T47D (cell line): ENCODE data around the gene PARD3.

ENCODE experiments used
- DNase-seq, 2 experiments: peaks; one replicate each; pipeline versions ENCODE4 v3.0.0 to v3.0.0-alpha.2; 2011 to 2012; ENCODE audit warnings: low read depth in 1 of 2, low spot score in 1 of 2
- JUND ChIP-seq: IDR thresholded peaks from 2 replicates; pipeline ENCODE4 v1.6.1; 2012; ENCODE audit warnings: low read depth
- in situ Hi-C: cut with HindIII; loops from 2 replicates; pipeline ENCODE4 v1.10.0; 2016; ENCODE audit warnings: low sequenced_read_pairs, low pct_unique_long_range_greater_than_20kb

Gene PARD3

GRCh38 chr10:34524369-34525091 lies 290.6 kb downstream of the PARD3 start:
- no peak for DNase-seq
- no peak for TF ChIP-seq JUND
- in situ Hi-C loops = no loop called here

GRCh38 chr10:34523017-34523767 lies 291.9 kb downstream of the PARD3 start:
- TF ChIP-seq JUND = no peak
- in situ Hi-C loops = no loop called here
- DNase-seq = no peak

- TF ChIP-seq JUND = no peak
- in situ Hi-C loops = no loop called here
- peak in 1 of 2 experiments; percentile 48 for DNase-seq
These were observed 292.6 kb downstream of the PARD3 start for GRCh38 chr10:34522546-34522945.

GRCh38 chr10:34520510-34520909 lies 294.6 kb downstream of the PARD3 start:
- TF ChIP-seq JUND = no peak
- in situ Hi-C loops = no loop called here
- no peak for DNase-seq

- peak in 1 of 2 experiments; percentile 52 for DNase-seq
- in situ Hi-C loops = no loop called here
- no peak for TF ChIP-seq JUND
These were observed 295.0 kb downstream of the PARD3 start for GRCh38 chr10:34520084-34520483.

GRCh38 chr10:34514290-34514689 lies 300.8 kb downstream of the PARD3 start:
- no peak for DNase-seq
- TF ChIP-seq JUND = no peak
- in situ Hi-C loops = no loop called here

GRCh38 chr10:34513636-34514035 lies 301.5 kb downstream of the PARD3 start:
- in situ Hi-C loops = no loop called here
- TF ChIP-seq JUND = no peak
- no peak for DNase-seq

GRCh38 chr10:34507217-34507616 lies 307.9 kb downstream of the PARD3 start:
- in situ Hi-C loops = no loop called here
- TF ChIP-seq JUND = no peak
- DNase-seq = no peak

- in situ Hi-C loops = no loop called here
- TF ChIP-seq JUND = no peak
- DNase-seq = no peak
These were observed 308.3 kb downstream of the PARD3 start for GRCh38 chr10:34506786-34507185.

GRCh38 chr10:34505338-34505737 lies 309.8 kb downstream of the PARD3 start:
- no peak for DNase-seq
- no peak for TF ChIP-seq JUND
- in situ Hi-C loops = no loop called here

- DNase-seq = no peak
- no peak for TF ChIP-seq JUND
- in situ Hi-C loops = no loop called here
These were observed 310.6 kb downstream of the PARD3 start for GRCh38 chr10:34504534-34504933.

- in situ Hi-C loops = no loop called here
- TF ChIP-seq JUND = no peak
- no peak for DNase-seq
These were observed 311.4 kb downstream of the PARD3 start for GRCh38 chr10:34503704-34504103.

- no peak for DNase-seq
- TF ChIP-seq JUND = no peak
- in situ Hi-C loops = no loop called here
These were observed 315.4 kb downstream of the PARD3 start for GRCh38 chr10:34499612-34500279.

- in situ Hi-C loops = no loop called here
- DNase-seq = no peak
- TF ChIP-seq JUND = no peak
These were observed 316.3 kb downstream of the PARD3 start for GRCh38 chr10:34498821-34499220.
